ENCODE data around the gene ZFYVE9. TPM values are rescaled to one million over a fixed set of nuclear protein-coding genes. Genes with fewer than 3 reads are reported as not detected.

ZFYVE9 gene
- total RNA-seq, 1 donor, result 6.6 TPM

DNA sequence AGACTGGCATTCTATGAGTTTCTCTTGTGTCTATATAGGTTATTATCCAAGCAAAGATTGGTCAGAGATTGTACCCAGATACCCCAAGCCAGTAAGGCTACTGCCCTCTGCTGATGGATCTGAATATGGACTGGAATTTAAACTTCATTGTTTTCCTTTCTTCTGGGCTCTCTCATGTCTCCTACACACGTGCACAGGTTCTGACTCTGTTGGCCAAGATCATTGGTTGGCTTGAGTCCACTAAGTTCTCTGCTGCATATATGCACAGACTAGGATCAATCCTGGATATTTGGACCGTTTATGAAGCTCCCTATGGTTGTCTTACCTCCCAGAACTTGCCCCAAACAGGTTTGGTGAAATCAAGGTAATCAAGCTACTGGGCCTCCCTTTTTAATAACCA, 154.5 kb downstream of the ZFYVE9 start:
- no peaks in the 10 kb centered on the region for H3K27me3 ChIP-seq (ENCODE audit: insufficient read depth, low read length)
- no peaks in the 10 kb centered on the region for H3K9me3 ChIP-seq (ENCODE audit: low read depth, low read length)
- no peaks in the 10 kb centered on the region for H3K4me1 ChIP-seq (ENCODE audit: insufficient read depth, low read length)
- H3K4me3 ChIP-seq (ENCODE audit: low read length), result no peak overlapping the region

DNA sequence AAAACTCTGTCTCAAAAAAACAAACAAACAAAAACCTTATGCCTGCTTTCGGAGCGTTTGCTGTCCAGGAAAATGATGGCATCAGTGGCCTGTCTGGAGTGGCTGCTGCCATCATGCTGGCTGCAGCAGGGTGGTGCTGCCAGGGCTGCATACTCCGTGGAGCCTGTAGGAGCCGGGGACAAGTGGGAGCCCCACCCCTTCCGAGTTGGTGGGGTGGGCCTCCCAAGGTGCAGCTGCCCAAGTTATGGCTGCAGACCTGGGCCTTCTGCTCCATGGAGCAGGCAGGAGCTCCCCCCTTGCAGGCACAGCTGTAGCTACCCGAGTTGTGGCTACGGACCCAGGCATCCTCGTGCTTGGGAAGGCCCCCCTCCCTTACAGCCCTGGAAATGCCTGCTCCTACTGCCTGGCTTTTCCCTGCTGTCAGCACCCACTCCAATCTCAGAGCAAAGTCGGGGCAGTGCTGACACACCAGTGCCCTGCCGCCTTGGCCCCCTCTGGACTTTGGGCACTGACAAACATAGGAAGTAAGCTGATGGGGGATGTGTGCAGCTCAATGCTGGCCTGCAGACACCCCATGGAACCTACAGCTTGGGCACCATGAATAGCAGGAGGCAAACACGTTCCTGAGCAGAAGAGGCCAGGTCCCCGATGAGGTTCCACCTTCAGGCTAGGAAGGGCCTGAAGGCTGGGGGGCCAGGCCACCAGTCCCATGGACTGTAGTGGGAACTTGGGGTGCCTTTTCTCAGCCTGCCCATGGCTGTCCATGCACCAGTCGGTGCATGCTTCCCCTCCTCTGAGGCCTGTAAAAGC, 163.7 kb downstream of the ZFYVE9 start:
- Histone ChIP-seq H3K4me1 (ENCODE audit: insufficient read depth, low read length) (no peaks in the 10 kb centered on the region), H3K4me3 (ENCODE audit: low read length) (no peak overlapping the region), H3K9me3 (ENCODE audit: low read depth, low read length) (no peaks in the 10 kb centered on the region), H3K27me3 (ENCODE audit: insufficient read depth, low read length) (no peaks in the 10 kb centered on the region)

DNA sequence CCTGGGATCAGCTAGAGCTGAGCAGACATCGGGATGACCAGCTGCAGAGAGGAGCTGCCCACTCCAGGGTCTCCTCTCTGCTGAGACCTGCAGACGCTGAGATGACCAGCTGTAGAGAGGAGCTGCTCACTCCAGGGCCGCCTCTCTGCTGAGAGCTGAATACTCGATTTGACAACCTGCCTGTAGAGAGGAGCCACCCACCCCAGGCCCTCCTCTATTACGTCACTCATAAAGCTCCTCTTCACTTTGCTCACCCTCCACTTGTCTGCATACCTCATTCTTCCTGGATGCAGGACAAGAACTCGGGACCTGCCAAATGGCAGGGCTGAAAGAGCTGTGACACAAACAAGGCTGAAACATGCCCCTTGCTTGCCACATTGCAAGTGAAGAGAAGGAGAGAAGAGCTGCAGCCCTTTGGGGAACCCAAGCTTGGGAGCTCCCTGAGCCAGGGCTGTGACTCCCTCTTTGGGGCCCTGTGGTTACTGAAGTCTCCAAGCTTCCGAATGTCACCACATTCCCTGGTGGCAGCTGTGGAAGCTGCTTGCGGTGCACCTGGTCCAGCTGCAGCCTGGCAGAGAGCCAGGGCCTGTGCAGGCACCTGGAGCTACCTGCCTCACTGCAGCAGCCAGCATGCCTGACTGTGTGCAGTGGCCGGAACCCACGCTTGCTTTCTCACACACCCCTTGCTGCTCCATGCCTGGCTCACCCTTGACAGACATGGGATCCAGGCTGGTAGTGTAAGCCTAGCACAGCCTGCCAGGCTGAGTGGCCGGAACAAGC, 164.5 kb downstream of the ZFYVE9 start:
- no peak overlapping the region for H3K4me3 ChIP-seq (ENCODE audit: low read length)
- H3K4me1 ChIP-seq (ENCODE audit: insufficient read depth, low read length), result no peaks in the 10 kb centered on the region
- H3K9me3 ChIP-seq (ENCODE audit: low read depth, low read length), result no peaks in the 10 kb centered on the region
- no peaks in the 10 kb centered on the region for H3K27me3 ChIP-seq (ENCODE audit: insufficient read depth, low read length)

DNA sequence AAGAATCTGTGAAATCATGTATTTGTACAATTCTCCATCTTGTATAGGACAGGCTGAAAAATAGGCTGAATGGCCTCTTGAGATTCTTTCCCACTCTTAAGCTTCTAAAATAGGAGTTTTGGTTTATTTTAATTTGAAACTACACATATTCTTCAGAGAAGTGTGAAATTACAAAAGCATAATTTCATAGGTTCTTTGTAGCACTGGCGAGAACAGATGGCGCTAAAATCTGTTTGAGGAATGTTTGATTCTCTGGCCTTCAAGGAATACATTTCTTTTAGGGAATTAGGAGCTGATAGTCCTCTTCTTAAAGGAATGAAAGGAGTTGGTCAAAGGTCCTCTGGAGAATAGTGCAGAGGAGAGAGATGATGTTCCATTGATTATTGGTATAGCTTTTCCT, 179.2 kb downstream of the ZFYVE9 start:
- Histone ChIP-seq H3K4me1 (ENCODE audit: insufficient read depth, low read length) (no peaks in the 10 kb centered on the region), H3K4me3 (ENCODE audit: low read length) (no peak overlapping the region), H3K9me3 (ENCODE audit: low read depth, low read length) (no peaks in the 10 kb centered on the region), H3K27me3 (ENCODE audit: insufficient read depth, low read length) (no peaks in the 10 kb centered on the region)

DNA sequence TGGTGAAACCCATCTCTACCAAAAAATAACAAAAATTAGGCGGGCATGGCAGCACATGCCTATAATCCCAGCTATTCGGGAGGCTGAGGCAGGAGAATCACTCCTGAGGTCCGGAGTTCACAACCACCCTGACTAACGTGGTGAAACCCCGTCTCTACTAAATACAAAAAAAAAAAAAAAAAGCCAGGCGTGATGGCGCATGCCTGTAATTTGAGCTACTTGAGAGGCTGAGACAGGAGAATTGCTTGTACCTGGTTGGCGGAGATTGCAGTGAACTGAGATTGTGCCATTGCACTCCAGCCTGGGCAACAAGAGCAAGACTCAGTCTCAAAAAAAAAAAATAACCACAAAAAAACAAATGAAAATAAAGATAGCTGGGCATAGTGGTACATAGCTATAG, 181.8 kb downstream of the ZFYVE9 start:
- Histone ChIP-seq H3K27me3 (ENCODE audit: insufficient read depth, low read length) (no peaks in the 10 kb centered on the region), H3K9me3 (ENCODE audit: low read depth, low read length) (no peaks in the 10 kb centered on the region), H3K4me3 (ENCODE audit: low read length) (no peak overlapping the region), H3K4me1 (ENCODE audit: insufficient read depth, low read length) (no peaks in the 10 kb centered on the region)

DNA sequence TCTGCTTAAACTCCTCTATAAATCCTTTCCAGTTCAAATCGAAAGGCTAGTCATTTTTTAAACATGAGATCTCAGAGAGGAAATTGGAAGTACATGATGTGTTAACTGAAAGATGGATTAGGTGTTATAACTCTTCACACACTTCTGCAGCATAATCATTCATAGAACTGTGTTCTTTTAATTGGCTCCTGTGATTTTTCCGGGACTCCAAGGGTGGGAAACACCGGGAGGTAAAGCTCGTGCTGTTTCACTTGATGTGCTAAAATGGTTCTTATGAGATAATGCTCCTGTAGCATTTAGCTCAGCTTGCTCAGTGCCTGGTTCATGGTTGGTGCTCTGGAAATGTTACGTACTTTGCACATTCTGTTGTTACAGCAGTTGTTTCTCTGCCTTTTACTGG, 183.9 kb downstream of the ZFYVE9 start:
- H3K4me1 ChIP-seq (ENCODE audit: insufficient read depth, low read length), result no peaks in the 10 kb centered on the region
- no peaks in the 10 kb centered on the region for H3K27me3 ChIP-seq (ENCODE audit: insufficient read depth, low read length)
- no peak overlapping the region for H3K4me3 ChIP-seq (ENCODE audit: low read length)
- H3K9me3 ChIP-seq (ENCODE audit: low read depth, low read length), result no peaks in the 10 kb centered on the region

DNA sequence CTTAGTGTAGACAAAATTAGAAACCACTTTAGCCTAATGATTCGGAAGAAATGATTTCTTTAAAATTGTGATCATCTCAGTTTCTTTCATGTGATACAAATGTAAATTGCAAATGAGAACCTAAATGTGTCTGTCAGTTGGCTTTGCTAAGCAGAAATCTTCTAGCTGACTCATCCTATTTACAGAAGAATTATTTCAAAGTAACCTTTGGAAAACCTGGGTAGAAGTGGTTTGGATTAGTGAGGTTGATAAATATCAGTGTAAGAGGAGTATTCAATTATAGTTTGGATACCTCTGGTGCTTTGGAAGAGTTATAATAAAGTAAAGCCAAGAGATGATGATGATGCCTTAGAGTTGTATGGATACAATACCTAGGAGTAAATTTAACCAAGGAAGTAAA, 186.7 kb downstream of the ZFYVE9 start:
- H3K4me1 ChIP-seq (ENCODE audit: insufficient read depth, low read length), result no peaks in the 10 kb centered on the region
- H3K9me3 ChIP-seq (ENCODE audit: low read depth, low read length), result no peaks in the 10 kb centered on the region
- H3K27me3 ChIP-seq (ENCODE audit: insufficient read depth, low read length), result no peaks in the 10 kb centered on the region
- H3K4me3 ChIP-seq (ENCODE audit: low read length), result no peak overlapping the region

DNA sequence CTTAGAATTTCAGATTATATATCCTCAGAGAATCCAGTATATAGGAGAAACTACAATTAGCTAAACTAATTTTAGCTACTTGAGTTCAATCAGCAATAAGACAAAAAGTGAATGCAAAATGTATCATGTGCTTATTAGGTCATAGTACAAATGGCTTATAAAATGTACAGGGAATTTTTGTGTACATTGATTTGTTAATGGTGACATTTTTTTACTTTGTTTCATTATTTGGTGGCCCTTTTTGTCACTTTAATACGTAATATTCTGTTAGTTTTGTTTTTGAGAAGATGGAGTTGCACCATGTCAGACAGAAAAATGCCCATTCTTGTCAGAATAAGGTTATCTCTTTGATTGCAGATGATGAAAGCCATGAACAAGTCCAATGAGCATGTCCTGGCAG, 190.5 kb downstream of the ZFYVE9 start:
- no peaks in the 10 kb centered on the region for H3K4me1 ChIP-seq (ENCODE audit: insufficient read depth, low read length)

DNA sequence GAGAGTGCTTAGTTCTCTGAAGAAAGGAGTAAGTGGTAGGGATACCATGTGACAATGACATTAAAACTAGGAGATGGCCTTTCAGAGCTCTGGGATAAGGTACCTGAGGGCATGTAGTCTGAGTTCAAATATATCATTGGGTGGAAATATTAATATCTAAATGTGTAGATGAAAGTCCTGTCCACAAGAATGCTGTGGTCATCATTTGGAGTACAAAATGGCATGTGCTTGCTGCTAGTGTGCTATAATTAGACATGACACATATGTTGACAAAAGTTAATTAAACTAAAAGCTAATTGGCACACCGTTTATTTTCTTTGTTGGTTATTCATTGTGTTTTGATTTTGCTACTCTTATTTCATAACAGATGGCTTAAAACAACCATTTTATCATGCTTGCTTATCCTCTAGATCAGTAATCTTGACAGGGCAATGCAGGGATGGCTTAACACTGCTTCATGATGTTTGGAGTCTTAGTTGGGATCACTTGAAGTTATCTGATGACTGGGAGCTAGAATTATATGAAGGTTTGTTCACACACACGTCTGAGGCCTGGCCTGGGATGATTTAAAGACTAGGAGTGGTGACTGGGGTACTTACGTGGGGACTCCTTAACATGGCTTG, 193.1 kb downstream of the ZFYVE9 start:
- H3K4me3 ChIP-seq (ENCODE audit: low read length), result no peak overlapping the region
- H3K4me1 ChIP-seq (ENCODE audit: insufficient read depth, low read length), result no peaks in the 10 kb centered on the region
- no peaks in the 10 kb centered on the region for H3K27me3 ChIP-seq (ENCODE audit: insufficient read depth, low read length)
- no peaks in the 10 kb centered on the region for H3K9me3 ChIP-seq (ENCODE audit: low read depth, low read length)

More for the DNA sequence above, 190.5 kb downstream of the ZFYVE9 start:
- Histone ChIP-seq H3K9me3 (ENCODE audit: low read depth, low read length) (no peaks in the 10 kb centered on the region), H3K4me3 (ENCODE audit: low read length) (no peak overlapping the region), H3K27me3 (ENCODE audit: insufficient read depth, low read length) (no peaks in the 10 kb centered on the region)

DNA sequence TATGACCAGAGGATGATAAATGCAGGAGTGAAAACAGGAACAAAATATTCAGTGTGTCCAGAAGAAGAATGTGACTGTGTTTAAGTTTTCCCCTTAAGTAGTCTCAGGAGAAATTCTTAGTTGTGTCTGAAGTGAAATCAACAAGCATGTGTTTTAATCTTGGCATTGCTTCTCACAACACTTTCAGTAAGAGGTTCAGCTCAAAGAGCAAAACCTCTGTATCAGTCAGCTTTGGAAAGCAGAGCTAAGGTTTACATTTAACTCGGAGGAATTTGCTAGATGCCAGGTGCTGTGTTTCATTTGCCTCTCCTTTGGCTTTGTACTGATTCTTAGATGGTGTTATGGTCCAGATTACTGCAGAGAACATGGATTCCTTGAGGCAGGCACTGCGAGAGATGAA, 195.6 kb downstream of the ZFYVE9 start:
- H3K4me1 ChIP-seq (ENCODE audit: insufficient read depth, low read length), result no peaks in the 10 kb centered on the region
- H3K4me3 ChIP-seq (ENCODE audit: low read length), result no peak overlapping the region
- H3K27me3 ChIP-seq (ENCODE audit: insufficient read depth, low read length), result no peaks in the 10 kb centered on the region
- H3K9me3 ChIP-seq (ENCODE audit: low read depth, low read length), result no peaks in the 10 kb centered on the region

DNA sequence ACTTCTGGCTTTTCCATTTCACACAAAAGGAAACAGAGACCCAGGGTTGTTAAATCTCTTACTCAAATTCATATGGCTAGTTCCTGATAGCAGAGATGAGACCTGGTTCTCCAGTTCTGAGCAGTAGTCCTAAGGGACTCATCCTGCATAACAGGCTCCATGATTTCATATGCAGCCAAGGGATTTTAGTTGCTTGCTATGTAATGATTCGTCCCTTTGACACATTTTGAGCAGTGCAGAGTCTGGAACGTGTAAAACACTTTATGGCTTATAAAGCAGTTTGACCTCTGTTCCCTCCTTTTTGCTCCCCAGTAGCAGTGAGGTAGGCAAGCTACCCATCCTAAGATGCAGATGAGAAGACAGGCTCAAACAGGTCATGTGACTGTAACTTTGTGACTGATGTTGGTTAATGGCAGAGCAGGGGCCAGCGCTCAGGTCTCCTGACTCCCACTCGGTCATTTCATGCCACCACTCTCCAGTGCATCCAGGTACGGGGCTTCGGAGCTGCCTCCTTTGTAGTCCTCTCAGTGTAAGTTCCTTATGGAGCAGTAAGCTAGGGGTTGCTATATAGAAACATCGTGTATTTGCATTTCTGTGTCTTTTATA, 199.9 kb downstream of the ZFYVE9 start:
- H3K9me3 ChIP-seq (ENCODE audit: low read depth, low read length), result no peaks in the 10 kb centered on the region
- H3K27me3 ChIP-seq (ENCODE audit: insufficient read depth, low read length), result no peaks in the 10 kb centered on the region
- no peaks in the 10 kb centered on the region for H3K4me1 ChIP-seq (ENCODE audit: insufficient read depth, low read length)
- no peak overlapping the region for H3K4me3 ChIP-seq (ENCODE audit: low read length)

DNA sequence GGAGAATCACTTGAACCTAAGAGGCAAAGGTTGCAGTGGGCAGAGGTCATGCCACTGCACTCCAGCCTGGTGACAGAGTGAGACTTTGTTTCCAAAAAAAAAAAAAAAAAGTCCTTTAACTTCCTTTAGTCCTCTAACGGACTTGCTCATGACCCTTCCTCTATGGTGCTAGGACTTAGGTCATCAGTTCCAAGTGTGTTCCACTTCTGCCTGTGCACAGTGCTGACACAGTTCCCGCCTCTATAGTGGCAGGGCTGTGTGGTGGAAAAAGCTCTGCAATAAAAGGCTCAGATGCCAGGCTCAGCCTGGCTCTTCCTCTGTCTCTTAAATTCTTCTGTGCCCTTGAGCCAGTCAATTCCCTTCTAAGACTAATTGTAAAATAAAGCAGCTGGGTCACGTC, 202.1 kb downstream of the ZFYVE9 start:
- H3K27me3 ChIP-seq (ENCODE audit: insufficient read depth, low read length), result no peaks in the 10 kb centered on the region
- no peak overlapping the region for H3K4me3 ChIP-seq (ENCODE audit: low read length)
- H3K9me3 ChIP-seq (ENCODE audit: low read depth, low read length), result no peaks in the 10 kb centered on the region
- H3K4me1 ChIP-seq (ENCODE audit: insufficient read depth, low read length), result no peaks in the 10 kb centered on the region

DNA sequence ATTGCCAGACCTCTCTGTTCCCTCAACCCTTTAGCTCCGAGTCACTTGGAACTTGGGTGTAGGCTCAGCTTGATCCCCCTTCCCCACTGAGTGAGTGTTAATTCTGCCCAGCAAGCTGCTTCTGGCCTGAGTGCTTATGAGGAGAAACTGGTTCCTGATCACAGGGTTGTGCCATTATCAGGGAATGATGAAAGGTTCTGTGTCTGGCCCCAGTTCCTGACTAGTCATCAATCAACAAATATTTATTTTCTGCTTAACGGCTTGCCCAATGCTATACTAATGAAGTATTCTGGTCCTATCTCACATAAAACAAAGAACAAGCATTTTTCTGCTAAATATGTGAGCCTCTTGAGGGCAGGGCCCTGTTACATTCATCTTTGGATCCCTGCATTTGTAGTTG, 203.4 kb downstream of the ZFYVE9 start:
- Histone ChIP-seq H3K4me3 (ENCODE audit: low read length) (no peak overlapping the region), H3K4me1 (ENCODE audit: insufficient read depth, low read length) (no peaks in the 10 kb centered on the region), H3K9me3 (ENCODE audit: low read depth, low read length) (no peaks in the 10 kb centered on the region), H3K27me3 (ENCODE audit: insufficient read depth, low read length) (no peaks in the 10 kb centered on the region)

DNA sequence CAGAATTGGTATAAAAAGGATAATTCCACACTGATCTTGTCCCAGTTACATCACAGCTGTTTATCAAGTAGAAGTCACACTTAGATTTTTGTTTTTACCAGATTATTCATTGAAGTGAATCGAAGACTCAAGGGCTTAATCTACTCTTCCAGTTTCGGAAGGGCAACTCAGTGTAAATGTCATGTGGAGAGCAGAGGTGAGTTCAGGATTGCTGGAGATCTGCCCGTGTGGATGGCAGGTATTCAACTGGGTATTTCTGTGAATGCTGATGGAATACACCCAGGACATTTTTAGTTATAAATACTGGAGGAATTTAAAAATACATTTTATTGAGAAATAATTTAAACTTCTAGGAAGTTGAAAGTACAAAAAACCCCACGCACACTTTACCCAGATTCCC, 204.8 kb downstream of the ZFYVE9 start:
- H3K9me3 ChIP-seq (ENCODE audit: low read depth, low read length), result no peaks in the 10 kb centered on the region
- H3K4me1 ChIP-seq (ENCODE audit: insufficient read depth, low read length), result no peaks in the 10 kb centered on the region
- H3K27me3 ChIP-seq (ENCODE audit: insufficient read depth, low read length), result no peaks in the 10 kb centered on the region
- no peak overlapping the region for H3K4me3 ChIP-seq (ENCODE audit: low read length)

DNA sequence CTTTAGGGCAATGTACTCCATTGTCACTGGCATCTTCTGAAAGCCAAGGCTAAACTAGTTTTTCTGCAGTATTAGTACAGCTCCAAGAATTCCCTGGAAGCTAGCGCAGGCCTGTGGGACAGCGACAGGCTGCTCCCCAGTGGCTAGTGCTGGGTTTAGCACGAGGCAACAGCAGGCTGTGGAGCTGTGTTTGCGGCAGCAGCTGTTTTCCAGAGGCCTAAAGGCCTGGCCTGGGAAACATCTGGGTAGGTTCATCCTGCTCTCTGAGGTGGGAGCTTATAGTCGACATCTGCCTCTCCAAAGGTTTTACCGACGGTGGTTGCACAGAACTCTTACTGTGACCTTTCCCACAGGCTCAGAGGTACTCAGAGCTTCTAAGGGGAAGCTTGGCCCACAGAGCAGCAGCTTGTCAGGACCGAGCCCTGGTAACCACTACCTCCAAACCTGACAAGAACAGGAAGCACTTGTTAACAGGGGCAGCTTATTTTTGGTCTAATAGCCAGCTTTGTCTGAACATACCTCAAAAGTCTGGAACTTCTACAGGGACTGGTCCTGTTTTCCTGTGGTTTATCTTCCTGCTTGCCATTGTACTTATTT, 206.9 kb downstream of the ZFYVE9 start:
- Histone ChIP-seq H3K9me3 (ENCODE audit: low read depth, low read length) (no peaks in the 10 kb centered on the region), H3K27me3 (ENCODE audit: insufficient read depth, low read length) (no peaks in the 10 kb centered on the region), H3K4me1 (ENCODE audit: insufficient read depth, low read length) (no peaks in the 10 kb centered on the region), H3K4me3 (ENCODE audit: low read length) (no peak overlapping the region)

Data from mononuclear cell (primary cell).